Progenitor cell of endocrine pancreas (in vitro differentiated cells): ENCODE data around the gene TXNRD2. TPM values are rescaled to one million over a fixed set of nuclear protein-coding genes. Genes with fewer than 3 reads are reported as not detected.
A peak's percentile ranks its signal among the peaks of the same experiment; 100 is the strongest.
"Not testable (repeated sequence)": the region's sequence is repeated elsewhere in the genome, so short reads cannot be mapped to it uniquely, and the experiment has no call there.

Experiments
- DNase-seq: peaks from one replicate; pipeline ENCODE4 v3.0.0; 2021; ENCODE audit warnings: low spot score; ENCODE audit not compliant: unreplicated experiment
- H3K27ac Mint-ChIP-seq: 2 replicates; pipeline ENCODE4 v1.8.0; 2021; ENCODE audit warnings: mild to moderate bottlenecking, moderate library complexity, mixed read lengths
- H3K27me3 Mint-ChIP-seq: 2 replicates; pipeline ENCODE4 v1.8.0; 2021; ENCODE audit warnings: mixed read lengths
- H3K36me3 Mint-ChIP-seq: 2 replicates; pipeline ENCODE4 v1.8.0; 2022; ENCODE audit warnings: mixed read lengths; ENCODE audit not compliant: insufficient read depth
- H3K4me1 Mint-ChIP-seq: 2 replicates; pipeline ENCODE4 v1.8.0; 2021; ENCODE audit warnings: low read depth, mixed read lengths
- H3K4me3 Mint-ChIP-seq: 2 replicates; pipeline ENCODE4 v1.8.0; 2021; ENCODE audit warnings: low read depth, mild to moderate bottlenecking, moderate library complexity, mixed read lengths
- H3K9me3 Mint-ChIP-seq: 2 replicates; pipeline ENCODE4 v1.8.0; 2021; ENCODE audit warnings: low read depth, mixed read lengths
- CTCF ChIP-seq: fragments of 200-600 bp; sonication (generic); IDR thresholded peaks from one replicate; pipeline ENCODE4 v1.5.0; 2021; ENCODE audit warnings: antibody characterized with exemption, mild to moderate bottlenecking; ENCODE audit not compliant: unreplicated experiment
- total RNA-seq: library from RNA; stranded (reverse); gene quantifications from 2 replicates; pipeline ENCODE4 v1.2.1, GENCODE V29; 2021

The TXNRD2 gene
- total RNA-seq, 1 donor from 2014 or later, result 14.0 TPM

- H3K4me1 Mint-ChIP-seq, result peaks cover 14% of the 10 kb centered on the region
- no peak for DNase-seq
These were observed 57.3 kb downstream of the TXNRD2 start for GRCh38 chr22:19884161-19884953.

GRCh38 chr22:19883446-19883845, 58.2 kb downstream of the TXNRD2 start:
- H3K36me3 Mint-ChIP-seq, DNase-seq: not testable (repeated sequence)

More at GRCh38 chr22:19884161-19884953, 57.3 kb downstream of the TXNRD2 start:
- Mint-ChIP-seq H3K27me3 (peaks cover 23% of the 10 kb centered on the region), H3K36me3 (no peaks in the 10 kb centered on the region), H3K9me3 (no peaks in the 10 kb centered on the region), H3K4me3 (no peak overlapping the region), H3K27ac (no peak overlapping the region)
- no peak for TF ChIP-seq CTCF

GRCh38 chr22:19882446-19883381, 58.9 kb downstream of the TXNRD2 start:
- Mint-ChIP-seq H3K4me3 (no peak overlapping the region), H3K27me3 (peaks cover 23% of the 10 kb centered on the region), H3K4me1 (peaks cover 14% of the 10 kb centered on the region), H3K27ac (peak overlapping the region; percentile 45), H3K9me3 (no peaks in the 10 kb centered on the region), H3K36me3 (no peaks in the 10 kb centered on the region)
- DNase-seq, result no peak
- no peak for TF ChIP-seq CTCF

More at GRCh38 chr22:19883446-19883845, 58.2 kb downstream of the TXNRD2 start:
- Mint-ChIP-seq H3K4me1 (peaks cover 14% of the 10 kb centered on the region), H3K27me3 (peaks cover 23% of the 10 kb centered on the region)
- H3K27ac Mint-ChIP-seq, H3K9me3 Mint-ChIP-seq, H3K4me3 Mint-ChIP-seq: not testable (repeated sequence)

GRCh38 chr22:19880786-19881569, 60.6 kb downstream of the TXNRD2 start:
- peaks cover 23% of the 10 kb centered on the region for H3K27me3 Mint-ChIP-seq
- H3K4me3 Mint-ChIP-seq, result no peak overlapping the region
- H3K9me3 Mint-ChIP-seq, result no peaks in the 10 kb centered on the region
- TF ChIP-seq CTCF, result no peak
- DNase-seq, result peak; percentile 35
- no peaks in the 10 kb centered on the region for H3K36me3 Mint-ChIP-seq
- H3K4me1 Mint-ChIP-seq, result peaks cover 14% of the 10 kb centered on the region
- H3K27ac Mint-ChIP-seq, result peak overlapping the region; percentile 60

- Mint-ChIP-seq H3K4me1 (peaks cover 14% of the 10 kb centered on the region), H3K9me3 (no peaks in the 10 kb centered on the region), H3K4me3 (no peak overlapping the region), H3K27ac (peak overlapping the region; percentile 67), H3K36me3 (no peaks in the 10 kb centered on the region), H3K27me3 (peaks cover 19% of the 10 kb centered on the region)
- DNase-seq, result no peak
- no peak for TF ChIP-seq CTCF
These were observed 61.4 kb downstream of the TXNRD2 start for GRCh38 chr22:19879992-19880785.
